Thyroid gland (tissue), 4 donors: ENCODE results near the gene RNASEH2A.

Source experiments
- CTCF ChIP-seq, 6 experiments: fragments of 200-600 bp in 3 of 6; fragments of 450-650 bp in 3 of 6; sonication (generic) in 3 of 6; IDR thresholded peaks; one replicate each; pipeline ENCODE4 v1.5.1; 2016 to 2019; ENCODE audit warnings: antibody characterized with exemption in 6 of 6, mild to moderate bottlenecking in 2 of 6, inconsistent platforms in 1 of 6, moderate library complexity in 1 of 6
- POLR2A ChIP-seq, 2 donors: fragments of 450-650 bp; IDR thresholded peaks; one replicate each; pipeline ENCODE4 v1.6.1; 2017; ENCODE audit warnings: antibody characterized with exemption in 2 of 2, mild to moderate bottlenecking in 2 of 2, moderate library complexity in 1 of 2

- TF ChIP-seq CTCF (IDR thresholded peaks at IDR 0.05) (peak; percentile 78 to 97 (median 92)), POLR2A (IDR thresholded peaks at IDR 0.05) (peak in 1 of 2 donors; percentile 5)
Observed at GRCh38 chr19:12777217-12778016, 29.0 kb upstream of the RNASEH2A start.
